GM12878 (cell line): ENCODE data around the gene VDR. TPM values are rescaled to one million over a fixed set of nuclear protein-coding genes. Genes with fewer than 3 reads are reported as not detected.

Experiments
- ATAC-seq: fragments of 200-7000 bp; cut with Tn5 transposase; 3 replicates; pipeline ENCODE4 v1.9.1; 2020; ENCODE audit warnings: mild to moderate bottlenecking, moderate library complexity
- BruUV-seq: library from RNA; stranded (reverse); fragments of 400-500 nt; replicated peaks from 2 replicates; lab custom pipeline; 2021; lab: Mats Ljungman, UMichigan
- CTCF ChIA-PET: fragments of 300-600 bp; sonication (Branson Sonifier 250); formaldehyde crosslinking; extraction: SDS; loops from one replicate; lab custom pipeline; 2021; ENCODE audit warnings: inconsistent platforms; lab: Yijun Ruan, JAX
- POLR2A ChIA-PET: fragments of 350-600 bp; formaldehyde crosslinking; extraction: SDS; loops from one replicate; lab custom pipeline; 2021; ENCODE audit warnings: inconsistent platforms; lab: Charles Lee
- RAD21 ChIA-PET: fragments of 300-600 bp; sonication (Branson Sonifier 250); formaldehyde crosslinking; loops from one replicate; lab custom pipeline; 2023; ENCODE audit warnings: antibody characterized with exemption; ENCODE audit not compliant: unreplicated experiment; lab: Charles Lee
- SMC1A ChIA-PET: fragments of 300-600 bp; sonication (Branson Sonifier 250); formaldehyde crosslinking; loops from one replicate; lab custom pipeline; 2023; ENCODE audit not compliant: unreplicated experiment, uncharacterized antibody; lab: Charles Lee
- DNase-seq: peaks from one replicate; pipeline ENCODE4 v3.0.0-alpha.2; 2011; ENCODE audit warnings: low read depth, low spot score
- FAIRE-seq: peaks from 3 replicates; lab custom pipeline; 2011; peaks lifted over from hg19 to GRCh38; lab: Jason Lieb, UNC
- H2AFZ ChIP-seq: 2 replicates; pipeline ENCODE4 v1.6.0; 2011; ENCODE audit warnings: low read depth, low read length, control low read depth; ENCODE audit not compliant: control insufficient read depth
- H3K27ac ChIP-seq: 2 replicates; pipeline ENCODE4 v1.5.1; 2011; ENCODE audit warnings: control low read depth; ENCODE audit not compliant: control insufficient read depth, insufficient read depth
- H3K27me3 ChIP-seq, 2 experiments: replicated peaks in 1 of 2; 2 replicates each; pipeline versions ENCODE4 v1.6.0 to v1.6.1; 2011; ENCODE audit warnings: low read length in 1 of 2; ENCODE audit not compliant: control insufficient read depth in 2 of 2, insufficient read depth in 2 of 2
- H3K36me3 ChIP-seq, 2 experiments: 2 replicates each; pipeline ENCODE4 v1.5.1; 2011; ENCODE audit warnings: low read length in 1 of 2; ENCODE audit not compliant: control insufficient read depth in 2 of 2, insufficient read depth in 2 of 2
- H3K4me1 ChIP-seq: 2 replicates; pipeline ENCODE4 v1.6.1; 2011; ENCODE audit warnings: mild to moderate bottlenecking, low read length, moderate library complexity, mixed read lengths; ENCODE audit not compliant: control insufficient read depth, insufficient read depth
- H3K4me2 ChIP-seq: 2 replicates; pipeline ENCODE4 v1.6.0; 2011; ENCODE audit warnings: control low read depth; ENCODE audit not compliant: control insufficient read depth, insufficient read depth
- H3K4me3 ChIP-seq: fragments of 200-600 bp; sonication (generic); 2 replicates; pipeline ENCODE4 v1.5.1; 2016
- H3K79me2 ChIP-seq: 2 replicates; pipeline ENCODE4 v1.6.0; 2011; ENCODE audit warnings: low read length; ENCODE audit not compliant: control insufficient read depth, insufficient read depth
- H3K9ac ChIP-seq: 2 replicates; pipeline ENCODE4 v1.8.0; 2011; ENCODE audit warnings: low read length, control low read depth, mixed read lengths; ENCODE audit not compliant: control insufficient read depth, insufficient read depth
- H3K9me3 ChIP-seq: replicated peaks from 3 replicates; pipeline ENCODE4 v1.5.1; 2011; ENCODE audit warnings: mild to moderate bottlenecking, low read length; ENCODE audit not compliant: control insufficient read depth, insufficient read depth
- H4K20me1 ChIP-seq: 2 replicates; pipeline ENCODE4 v1.6.0; 2011; ENCODE audit not compliant: control insufficient read depth, insufficient read depth
- ATF7 ChIP-seq: fragments of 450-650 bp; IDR thresholded peaks from 2 replicates; pipeline ENCODE4 v1.6.1; 2016; ENCODE audit warnings: low read depth, mild to moderate bottlenecking
- CHD4 ChIP-seq: fragments of 200-600 bp; sonication (generic); IDR thresholded peaks from 2 replicates; pipeline ENCODE4 v1.6.1; 2016; ENCODE audit warnings: mild to moderate bottlenecking
- ETV6 ChIP-seq, 2 experiments: fragments of 450-650 bp in 1 of 2; IDR thresholded peaks in 1 of 2; conservative IDR thresholded peaks in 1 of 2; 2 replicates each; pipeline ENCODE4 v1.6.1; 2014; ENCODE audit warnings: antibody characterized with exemption in 1 of 2, borderline replicate concordance in 1 of 2, low read depth in 1 of 2, mild to moderate bottlenecking in 1 of 2, moderate library complexity in 1 of 2
- FOS ChIP-seq: IDR thresholded peaks from 3 replicates; pipeline ENCODE4 v1.6.1; 2011; ENCODE audit warnings: borderline replicate concordance; ENCODE audit not compliant: insufficient read length; ENCODE audit errors: extremely low read depth
- IKZF1 ChIP-seq: fragments of 450-650 bp; conservative IDR thresholded peaks from 2 replicates; pipeline ENCODE4 v1.6.1; 2017; ENCODE audit warnings: antibody characterized with exemption, mild to moderate bottlenecking
- NBN ChIP-seq: fragments of 450-650 bp; IDR thresholded peaks from 2 replicates; pipeline ENCODE4 v1.6.1; 2016
- WGBS: methylation state at CpG from one replicate; pipeline ENCODE4 v1.1.6; 2016; ENCODE audit warnings: low lambda C conversion rate; ENCODE audit not compliant: insufficient replicate concordance, insufficient coverage; ENCODE audit errors: missing lambda C conversion rate; 5-methylcytosine and 5-hydroxymethylcytosine counted together
- in situ Hi-C: fragments of 300-500 bp; cut with MboI; formaldehyde crosslinking; loops from 9 replicates; pipeline ENCODE4 v1.14.3; 2018; ENCODE audit warnings: mixed read lengths
- intact Hi-C: fragments of 100-400 bp; cut with micrococcal nuclease; formaldehyde crosslinking; loops from one replicate; pipeline ENCODE4 v1.14.2; 2022; ENCODE audit not compliant: unreplicated experiment
- polyA plus RNA-seq, 11 experiments: library from polyadenylated mRNA; depleted of rRNA in 4 of 11; unstranded in 6 of 11; stranded (reverse) in 5 of 11; fragments of >200 nt; fragmentation: Nextera tagmentation in 4 of 11; fragmentation: Illumina TruSeq in 1 of 11; extraction: Ambion mirVana in 4 of 11; extraction: Trizol in 1 of 11; gene quantifications; 1 replicate in 1 of 11; 2 replicates in 10 of 11; pipeline versions ENCODE4 v1.2.1 to v1.2.3, GENCODE V29; 2011 to 2016; ENCODE audit warnings: inconsistent platforms in 2 of 11, missing spikeins in 2 of 11, low read depth in 1 of 11
- total RNA-seq, 4 experiments: library from RNA; depleted of rRNA in 3 of 4; stranded (reverse); fragments of >200 nt in 3 of 4; fragmentation: Illumina TruSeq in 1 of 4; extraction: Trizol in 1 of 4; gene quantifications; 2 replicates each; pipeline versions ENCODE4 v1.2.1 to v1.2.3, GENCODE V29; 2013 to 2021
- TF ChIP-seq, protein P1 (sequence below): fragments of 150-350 bp; IDR thresholded peaks from 2 replicates; pipeline ENCODE4 v1.6.1; 2016; ENCODE audit warnings: low read depth, low read length
- TF ChIP-seq, protein P2 (sequence below): IDR thresholded peaks from 2 replicates; pipeline ENCODE4 v1.6.1; 2011; ENCODE audit warnings: mild to moderate bottlenecking, low read depth, low read length, moderate library complexity; ENCODE audit not compliant: insufficient replicate concordance
- TF ChIP-seq, protein P3 (sequence below): fragments of 450-650 bp; IDR thresholded peaks from 2 replicates; pipeline ENCODE4 v1.6.1; 2017; ENCODE audit warnings: antibody characterized with exemption, mild to moderate bottlenecking, moderate library complexity

VDR gene
- total and polyA plus RNA-seq, 10 of the 15 experiments (the other 5 are each of a cell fraction or from before 2014, with no cell fraction given), result 0.27 to 7.9 (median 3.0) TPM

DNA sequence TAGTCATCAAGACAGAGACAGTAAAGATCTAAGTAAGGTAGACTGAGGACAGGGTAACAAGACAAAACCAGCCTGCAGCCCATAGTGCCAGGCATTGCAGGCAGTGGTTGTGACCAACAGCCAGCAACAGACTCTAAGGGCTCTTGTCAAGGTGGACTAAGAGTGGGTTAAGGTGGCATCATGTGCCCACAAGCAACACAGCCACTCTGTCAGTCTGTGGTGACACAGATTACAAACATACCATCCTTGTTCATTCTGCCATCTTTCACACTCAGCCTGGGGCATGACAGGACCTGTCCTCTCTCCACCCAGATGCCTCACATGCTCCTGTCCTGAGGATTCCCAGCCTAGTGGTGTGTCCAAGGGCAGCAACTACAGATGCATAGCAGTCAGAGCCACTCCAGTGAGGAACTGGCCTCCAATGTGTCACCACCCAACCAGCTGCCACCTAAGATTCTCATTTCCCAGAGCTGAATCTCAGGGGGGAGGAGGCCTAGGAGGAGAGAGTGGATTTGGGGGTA lies 28.3 kb downstream of the VDR start (continued):
- TF ChIP-seq, protein P1, sequence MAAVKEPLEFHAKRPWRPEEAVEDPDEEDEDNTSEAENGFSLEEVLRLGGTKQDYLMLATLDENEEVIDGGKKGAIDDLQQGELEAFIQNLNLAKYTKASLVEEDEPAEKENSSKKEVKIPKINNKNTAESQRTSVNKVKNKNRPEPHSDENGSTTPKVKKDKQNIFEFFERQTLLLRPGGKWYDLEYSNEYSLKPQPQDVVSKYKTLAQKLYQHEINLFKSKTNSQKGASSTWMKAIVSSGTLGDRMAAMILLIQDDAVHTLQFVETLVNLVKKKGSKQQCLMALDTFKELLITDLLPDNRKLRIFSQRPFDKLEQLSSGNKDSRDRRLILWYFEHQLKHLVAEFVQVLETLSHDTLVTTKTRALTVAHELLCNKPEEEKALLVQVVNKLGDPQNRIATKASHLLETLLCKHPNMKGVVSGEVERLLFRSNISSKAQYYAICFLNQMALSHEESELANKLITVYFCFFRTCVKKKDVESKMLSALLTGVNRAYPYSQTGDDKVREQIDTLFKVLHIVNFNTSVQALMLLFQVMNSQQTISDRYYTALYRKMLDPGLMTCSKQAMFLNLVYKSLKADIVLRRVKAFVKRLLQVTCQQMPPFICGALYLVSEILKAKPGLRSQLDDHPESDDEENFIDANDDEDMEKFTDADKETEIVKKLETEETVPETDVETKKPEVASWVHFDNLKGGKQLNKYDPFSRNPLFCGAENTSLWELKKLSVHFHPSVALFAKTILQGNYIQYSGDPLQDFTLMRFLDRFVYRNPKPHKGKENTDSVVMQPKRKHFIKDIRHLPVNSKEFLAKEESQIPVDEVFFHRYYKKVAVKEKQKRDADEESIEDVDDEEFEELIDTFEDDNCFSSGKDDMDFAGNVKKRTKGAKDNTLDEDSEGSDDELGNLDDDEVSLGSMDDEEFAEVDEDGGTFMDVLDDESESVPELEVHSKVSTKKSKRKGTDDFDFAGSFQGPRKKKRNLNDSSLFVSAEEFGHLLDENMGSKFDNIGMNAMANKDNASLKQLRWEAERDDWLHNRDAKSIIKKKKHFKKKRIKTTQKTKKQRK, result no peak
- TF ChIP-seq, protein P2, sequence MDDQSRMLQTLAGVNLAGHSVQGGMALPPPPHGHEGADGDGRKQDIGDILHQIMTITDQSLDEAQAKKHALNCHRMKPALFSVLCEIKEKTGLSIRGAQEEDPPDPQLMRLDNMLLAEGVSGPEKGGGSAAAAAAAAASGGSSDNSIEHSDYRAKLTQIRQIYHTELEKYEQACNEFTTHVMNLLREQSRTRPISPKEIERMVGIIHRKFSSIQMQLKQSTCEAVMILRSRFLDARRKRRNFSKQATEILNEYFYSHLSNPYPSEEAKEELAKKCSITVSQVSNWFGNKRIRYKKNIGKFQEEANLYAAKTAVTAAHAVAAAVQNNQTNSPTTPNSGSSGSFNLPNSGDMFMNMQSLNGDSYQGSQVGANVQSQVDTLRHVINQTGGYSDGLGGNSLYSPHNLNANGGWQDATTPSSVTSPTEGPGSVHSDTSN, result no peak
- no peak for TF ChIP-seq IKZF1
- TF ChIP-seq CHD4, result no peak
- no peak for TF ChIP-seq ETV6 (conservative IDR thresholded peaks at IDR 0.05 in 1 of 2, IDR thresholded peaks at IDR 0.05 in 1 of 2; ENCODE audit: borderline replicate concordance in 1 of 2, low read depth in 1 of 2)
- TF ChIP-seq, all 136 proteins: peak for 0

DNA sequence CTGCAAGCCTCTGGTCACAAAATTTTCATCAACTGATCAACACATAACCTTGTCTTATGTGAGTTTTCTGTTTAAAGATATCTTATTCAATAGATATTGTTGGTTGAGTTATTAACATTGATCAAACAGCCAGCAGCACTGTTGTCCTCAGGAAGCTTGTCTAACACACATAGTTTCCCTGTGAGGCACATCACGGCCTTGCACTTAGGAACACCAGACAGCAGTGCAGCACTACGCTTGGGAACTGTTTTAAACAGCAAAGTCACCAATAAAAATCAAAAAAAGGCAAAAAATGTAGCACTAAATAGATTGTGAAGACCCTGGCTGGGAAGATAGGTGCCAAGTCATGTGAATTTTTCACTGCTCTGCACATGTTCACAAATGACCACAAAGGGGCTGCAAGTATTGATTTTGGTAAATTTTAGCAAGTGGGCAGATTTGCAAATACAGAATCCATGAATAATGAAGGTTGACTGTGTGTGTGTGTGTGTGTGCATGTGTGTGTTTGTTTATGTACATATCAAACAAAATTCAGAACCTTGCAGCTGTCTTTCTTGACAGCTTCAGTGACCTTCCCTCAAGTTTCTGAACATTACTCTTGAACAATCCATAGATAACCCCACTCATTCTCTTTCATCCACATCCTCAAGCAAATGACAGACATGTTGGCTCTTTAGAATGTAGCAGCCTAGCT lies 28.9 kb downstream of the VDR start:
- ChIA-PET CTCF (no interaction called here), SMC1A (interaction anchor here (1.5 to 9.0 kb wide), 2 partner anchors 8 to 21 kb away, joined by 4 to 118 read pairs; no protein-coding TSS in a partner anchor), RAD21 (interaction anchor here (1.3 to 1.4 kb wide), 2 partner anchors 11 to 15 kb away, joined by 3 to 4 read pairs; no protein-coding TSS in a partner anchor), POLR2A (interaction anchor here (0.7 kb wide), 1 partner anchor 59 kb away, joined by 3 read pairs; no protein-coding TSS in a partner anchor)
- no peaks in the 10 kb centered on the region for H3K27me3 ChIP-seq
- intact Hi-C loops (no loop called here), in situ Hi-C loops (no loop called here)
- BruUV-seq, result no TSS peak
- no peak overlapping the region for H3K4me3 ChIP-seq
- no peaks in the 10 kb centered on the region for H3K79me2 ChIP-seq
- 78% methylated on average over 2 of the region's 2 CpGs for WGBS
- no peaks in the 10 kb centered on the region for H3K9me3 ChIP-seq
- no peaks in the 10 kb centered on the region for H4K20me1 ChIP-seq
- H3K9ac ChIP-seq, result no peak overlapping the region
- FAIRE-seq (no peak), DNase-seq (no peak), ATAC-seq (no peak)
- no peak overlapping the region for H3K27ac ChIP-seq
- H3K36me3 ChIP-seq, result no peaks in the 10 kb centered on the region; a peak in 1 of 4 replicates
- no peak overlapping the region for H3K4me2 ChIP-seq
- no peak overlapping the region for H2AFZ ChIP-seq
- H3K4me1 ChIP-seq, result peaks cover 6% of the 10 kb centered on the region
- TF ChIP-seq, protein P3, sequence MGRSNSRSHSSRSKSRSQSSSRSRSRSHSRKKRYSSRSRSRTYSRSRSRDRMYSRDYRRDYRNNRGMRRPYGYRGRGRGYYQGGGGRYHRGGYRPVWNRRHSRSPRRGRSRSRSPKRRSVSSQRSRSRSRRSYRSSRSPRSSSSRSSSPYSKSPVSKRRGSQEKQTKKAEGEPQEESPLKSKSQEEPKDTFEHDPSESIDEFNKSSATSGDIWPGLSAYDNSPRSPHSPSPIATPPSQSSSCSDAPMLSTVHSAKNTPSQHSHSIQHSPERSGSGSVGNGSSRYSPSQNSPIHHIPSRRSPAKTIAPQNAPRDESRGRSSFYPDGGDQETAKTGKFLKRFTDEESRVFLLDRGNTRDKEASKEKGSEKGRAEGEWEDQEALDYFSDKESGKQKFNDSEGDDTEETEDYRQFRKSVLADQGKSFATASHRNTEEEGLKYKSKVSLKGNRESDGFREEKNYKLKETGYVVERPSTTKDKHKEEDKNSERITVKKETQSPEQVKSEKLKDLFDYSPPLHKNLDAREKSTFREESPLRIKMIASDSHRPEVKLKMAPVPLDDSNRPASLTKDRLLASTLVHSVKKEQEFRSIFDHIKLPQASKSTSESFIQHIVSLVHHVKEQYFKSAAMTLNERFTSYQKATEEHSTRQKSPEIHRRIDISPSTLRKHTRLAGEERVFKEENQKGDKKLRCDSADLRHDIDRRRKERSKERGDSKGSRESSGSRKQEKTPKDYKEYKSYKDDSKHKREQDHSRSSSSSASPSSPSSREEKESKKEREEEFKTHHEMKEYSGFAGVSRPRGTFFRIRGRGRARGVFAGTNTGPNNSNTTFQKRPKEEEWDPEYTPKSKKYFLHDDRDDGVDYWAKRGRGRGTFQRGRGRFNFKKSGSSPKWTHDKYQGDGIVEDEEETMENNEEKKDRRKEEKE, result no peak
- no peak for TF ChIP-seq ATF7
- no peak for TF ChIP-seq FOS
- TF ChIP-seq NBN, result no peak
